ENCODE data around the gene THUMPD1.
A peak's percentile ranks its signal among the peaks of the same experiment; 100 is the strongest.
"Not testable (repeated sequence)": the region's sequence is repeated elsewhere in the genome, so short reads cannot be mapped to it uniquely, and the experiment has no call there.

Gene THUMPD1

DNA sequence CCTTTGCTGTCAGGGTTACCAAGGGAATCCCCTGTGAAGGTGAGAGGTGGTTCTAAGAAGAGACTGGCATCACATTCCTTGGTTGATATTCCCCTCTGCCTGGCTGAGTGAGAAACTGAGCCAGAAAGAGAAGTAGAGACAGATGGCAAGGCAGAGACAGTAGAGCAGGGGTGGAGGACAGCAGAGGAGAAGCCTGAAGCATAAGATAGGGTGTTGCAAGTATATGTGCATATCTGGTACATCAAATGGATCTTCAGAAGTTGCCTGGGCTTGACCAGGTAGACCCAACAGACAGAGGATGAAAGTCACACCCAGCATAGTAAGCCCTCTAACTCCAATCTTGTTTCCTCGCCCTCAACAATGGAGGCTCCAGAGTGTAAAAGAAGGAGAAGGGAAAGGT is 7.9 kb upstream of the THUMPD1 start:
- DNase-seq (ENCODE audit: low spot score) = no peak

- no peak for DNase-seq (ENCODE audit: low spot score)
These were observed 5.6 kb upstream of the THUMPD1 start for GRCh38 chr16:20747030-20747816.

DNA sequence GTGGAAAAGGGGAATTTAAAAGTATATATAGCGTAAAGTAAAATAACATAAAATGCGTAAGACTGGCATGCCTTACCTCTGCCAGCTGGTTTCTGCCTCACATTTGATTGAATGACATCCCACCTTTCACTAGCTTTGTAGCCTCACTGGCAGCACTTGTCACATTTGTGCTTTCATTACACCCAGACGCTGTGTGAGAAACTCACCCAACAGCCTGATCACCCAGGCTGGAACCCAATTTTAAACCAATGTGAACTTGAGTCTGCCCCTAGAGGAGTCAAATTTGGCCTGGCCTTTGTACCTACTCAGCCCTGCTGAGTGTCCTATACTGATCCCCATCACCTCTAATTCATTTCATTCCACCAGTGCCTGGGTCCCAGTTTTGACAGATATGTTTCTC is 4.8 kb upstream of the THUMPD1 start:
- DNase-seq (ENCODE audit: low spot score) = no peak

DNA sequence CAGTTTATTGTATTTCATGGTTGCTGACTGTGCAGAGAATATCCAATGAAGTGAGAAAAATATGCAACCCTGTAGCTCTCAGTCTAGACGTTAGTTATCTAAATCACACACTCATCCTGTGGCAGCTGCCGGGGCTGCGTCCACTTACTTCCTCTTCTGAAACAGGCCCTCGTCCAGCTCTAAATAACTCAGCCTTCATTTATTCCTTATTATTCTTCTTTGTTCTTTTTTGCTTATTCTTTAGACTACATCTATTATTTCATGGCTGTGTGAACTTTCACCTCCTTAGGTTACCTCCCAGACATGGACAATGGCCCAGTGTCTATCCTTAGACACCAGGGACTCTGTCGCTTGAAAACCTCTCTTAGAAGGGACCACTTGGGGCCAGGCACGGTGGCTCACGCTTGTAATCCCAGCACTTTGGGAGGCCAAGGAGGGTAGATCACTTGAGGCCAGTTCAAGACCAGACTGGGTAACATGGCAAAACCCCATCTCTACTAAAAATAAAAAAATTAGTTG is 3.4 kb upstream of the THUMPD1 start:
- no peak for DNase-seq (ENCODE audit: low spot score)

DNA sequence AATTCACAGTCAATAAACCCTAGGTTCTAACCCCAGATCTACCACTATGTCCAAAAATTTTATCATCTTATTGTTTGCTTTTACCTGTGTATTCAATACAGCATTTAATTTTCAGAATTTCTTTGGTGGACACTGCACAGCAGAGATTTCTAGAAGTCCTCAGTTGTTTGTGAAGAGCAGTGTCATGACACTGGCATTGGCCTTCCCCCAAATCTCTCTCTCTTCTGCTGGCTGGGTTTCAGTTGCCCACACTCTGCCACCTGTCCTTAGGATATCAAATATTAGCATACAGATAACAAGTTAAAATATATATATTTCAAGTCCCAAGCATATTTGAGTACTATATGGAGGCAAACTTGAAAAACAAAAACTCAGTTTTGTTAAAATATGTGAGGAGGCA is 2.0 kb upstream of the THUMPD1 start:
- no peak for DNase-seq (ENCODE audit: low spot score)

GRCh38 chr16:20740901-20741521 is 607 bp downstream of the THUMPD1 start:
- peak; percentile 75 for DNase-seq (ENCODE audit: low spot score)

DNA sequence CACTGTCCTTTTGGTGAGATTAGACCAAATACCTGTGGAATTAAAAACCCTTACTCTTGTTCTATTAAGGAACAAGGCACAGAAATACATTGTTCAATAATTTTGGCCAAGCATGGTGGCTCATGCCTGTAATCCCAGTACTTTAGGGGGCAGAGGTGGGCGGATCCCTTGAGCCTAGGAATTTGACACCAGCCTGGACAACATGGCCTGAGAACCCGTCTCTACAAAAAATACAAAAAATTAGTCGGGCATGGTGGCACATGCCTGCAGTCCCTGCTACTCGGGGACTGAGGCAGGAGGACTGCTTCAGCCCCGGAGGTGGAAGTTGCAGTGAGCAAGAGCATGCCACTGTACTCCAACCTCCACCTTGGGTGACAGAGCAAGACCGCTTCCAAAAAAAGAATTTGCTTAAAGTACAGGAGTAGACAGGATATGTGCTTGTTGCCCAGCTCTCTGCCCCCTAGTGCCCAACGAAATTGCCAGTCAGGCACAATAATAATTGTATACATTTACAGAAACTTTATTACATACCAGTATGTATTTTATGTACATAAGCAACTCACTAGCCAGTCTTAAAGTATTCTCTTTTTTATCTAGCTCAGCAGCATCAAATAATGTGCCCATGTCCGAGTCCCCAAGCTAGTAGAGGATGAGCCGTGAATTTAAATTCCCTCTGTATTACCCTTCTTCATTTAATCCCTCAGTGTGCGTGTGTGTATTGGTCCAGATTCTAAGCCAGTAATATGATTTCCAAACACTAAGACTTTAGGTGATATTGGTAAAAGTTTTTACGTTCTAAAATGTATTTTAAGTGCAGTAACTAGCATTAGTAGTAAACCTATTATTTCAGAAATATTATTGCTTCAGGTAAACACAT is 1.4 kb downstream of the THUMPD1 start:
- DNase-seq (ENCODE audit: low spot score) = no peak

- DNase-seq (ENCODE audit: low spot score) = no peak
These were observed 6.1 kb downstream of the THUMPD1 start for GRCh38 chr16:20735490-20735889.

DNA sequence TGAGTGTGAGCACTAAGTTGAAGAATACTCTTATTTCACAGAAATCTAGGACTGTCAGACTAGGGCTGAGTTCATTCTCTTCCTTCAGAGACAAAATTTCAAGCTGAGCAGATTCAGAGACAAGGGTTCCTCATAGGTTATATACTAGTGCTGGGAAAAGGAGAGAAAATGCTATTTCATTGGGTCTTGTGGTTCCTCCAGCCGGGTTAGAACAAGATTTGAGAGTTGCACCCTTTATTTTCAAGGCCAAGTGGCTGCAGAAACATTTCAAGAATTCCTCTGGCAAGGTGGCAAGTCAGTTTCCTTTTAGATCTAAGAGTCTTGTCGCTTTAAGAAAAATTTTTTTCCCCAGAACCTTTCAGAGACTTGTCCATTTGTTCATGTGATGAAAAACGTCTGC is 6.8 kb downstream of the THUMPD1 start:
- DNase-seq (ENCODE audit: low spot score) = no peak

- DNase-seq (ENCODE audit: low spot score) = no peak
These were observed 7.6 kb downstream of the THUMPD1 start for GRCh38 chr16:20734056-20734455.

GRCh38 chr16:20729141-20729540 is 12.5 kb downstream of the THUMPD1 start:
- no peak for DNase-seq (ENCODE audit: low spot score)

DNA sequence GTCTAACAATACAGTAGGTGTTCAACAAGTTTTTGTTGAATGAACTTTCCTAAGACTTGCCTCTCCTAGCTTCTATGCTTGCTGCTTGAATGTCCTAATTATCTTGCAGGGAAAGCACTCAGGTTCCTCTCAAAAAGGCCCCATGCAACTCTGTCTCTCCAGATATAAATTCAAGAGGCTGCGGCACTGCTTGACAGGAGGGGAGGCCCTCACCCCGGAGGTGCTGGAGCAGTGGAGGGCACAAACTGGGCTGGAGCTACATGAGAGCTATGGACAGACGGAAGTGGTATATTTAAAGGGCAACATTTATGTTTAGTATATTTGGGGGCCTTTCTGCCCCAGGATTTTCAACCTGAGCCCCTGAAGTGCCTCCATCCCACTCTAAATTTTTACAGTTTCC is 14.4 kb downstream of the THUMPD1 start:
- DNase-seq (ENCODE audit: low spot score) = no peak

DNA sequence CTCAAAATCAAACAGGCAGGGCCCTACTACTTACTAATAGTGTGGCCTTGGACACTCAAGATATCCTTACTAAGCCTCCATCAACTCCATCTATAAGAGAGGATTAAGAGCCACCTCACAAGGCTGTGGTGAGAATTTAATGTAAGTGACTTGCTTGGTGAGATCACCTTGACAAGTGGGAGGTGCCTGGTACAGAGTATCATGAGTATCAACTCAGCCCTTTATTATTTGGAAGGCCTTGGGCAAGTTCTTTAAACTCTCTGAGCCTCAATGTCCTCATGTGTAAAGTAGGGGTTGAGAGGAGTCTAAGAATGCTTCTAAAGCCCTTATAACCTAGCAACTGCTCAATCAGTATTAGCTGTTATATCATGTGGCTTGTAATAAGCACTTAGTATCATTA is 15.0 kb downstream of the THUMPD1 start:
- no peak for DNase-seq (ENCODE audit: low spot score)

DNA sequence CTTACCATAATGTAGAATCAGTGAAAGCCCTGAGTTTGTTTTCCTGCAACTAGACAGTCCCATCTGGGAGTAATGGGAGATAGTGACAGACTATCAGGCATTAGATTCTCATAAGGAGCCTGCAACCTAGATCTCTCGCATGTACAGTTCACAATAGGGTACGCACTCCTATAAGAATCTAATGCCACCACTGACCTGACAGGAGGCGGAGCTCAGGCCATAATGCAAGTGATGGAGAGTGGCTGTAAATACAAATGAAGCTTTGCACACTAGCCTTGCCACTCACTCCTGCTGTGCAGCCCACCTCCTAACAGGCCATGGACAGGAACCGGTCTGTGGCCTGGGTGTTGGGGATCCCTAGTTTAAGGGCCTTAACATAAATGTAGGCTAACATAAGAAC is 21.4 kb downstream of the THUMPD1 start:
- DNase-seq (ENCODE audit: low spot score) = no peak

- DNase-seq (ENCODE audit: low spot score) = not testable (repeated sequence)
These were observed 23.9 kb downstream of the THUMPD1 start for GRCh38 chr16:20717718-20718117.

- DNase-seq (ENCODE audit: low spot score) = no peak
These were observed 30.2 kb downstream of the THUMPD1 start for GRCh38 chr16:20711277-20711911.

DNA sequence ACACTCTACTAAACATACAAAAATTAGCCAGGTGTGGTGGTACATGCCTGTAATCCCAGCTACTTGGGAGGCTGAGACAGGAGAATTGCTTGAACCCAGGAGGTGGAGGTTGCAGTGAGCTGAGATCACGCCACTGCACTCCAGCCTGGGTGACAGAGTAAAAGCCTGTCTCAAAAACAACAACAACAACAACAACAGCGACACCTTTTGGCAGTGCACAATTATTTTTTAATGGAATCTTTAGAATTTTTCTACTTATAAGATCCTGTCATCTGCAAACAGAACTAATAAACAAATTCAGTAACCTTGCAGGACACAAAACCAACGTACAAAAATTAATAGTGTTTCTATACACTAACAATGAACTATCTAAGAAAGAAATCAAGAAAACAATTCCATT is 33.5 kb downstream of the THUMPD1 start:
- DNase-seq (ENCODE audit: low spot score) = not testable (repeated sequence)

GRCh38 chr16:20707461-20707860 is 34.2 kb downstream of the THUMPD1 start:
- no peak for DNase-seq (ENCODE audit: low spot score)

DNA sequence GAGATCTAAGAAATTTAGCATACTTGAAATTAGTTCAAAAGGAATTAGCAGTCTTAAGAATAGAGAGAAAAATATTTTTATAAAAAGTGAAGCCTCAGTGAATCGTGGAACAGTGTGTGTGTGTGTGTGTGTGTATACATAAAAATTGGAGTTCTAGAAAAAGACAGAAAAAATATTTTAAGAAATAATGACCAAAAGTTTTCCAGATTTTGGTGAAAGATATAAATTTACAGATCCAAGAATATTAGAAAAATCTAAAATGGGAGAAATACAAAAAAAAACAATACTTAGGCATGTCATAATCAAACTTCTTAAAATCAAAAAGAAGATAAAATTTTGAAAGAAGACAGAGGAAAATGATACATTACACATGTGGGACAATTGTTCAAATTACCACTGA is 35.6 kb downstream of the THUMPD1 start:
- DNase-seq (ENCODE audit: low spot score) = not testable (repeated sequence)

- DNase-seq (ENCODE audit: low spot score) = no peak
These were observed 37.3 kb downstream of the THUMPD1 start for GRCh38 chr16:20704281-20704680.

DNA sequence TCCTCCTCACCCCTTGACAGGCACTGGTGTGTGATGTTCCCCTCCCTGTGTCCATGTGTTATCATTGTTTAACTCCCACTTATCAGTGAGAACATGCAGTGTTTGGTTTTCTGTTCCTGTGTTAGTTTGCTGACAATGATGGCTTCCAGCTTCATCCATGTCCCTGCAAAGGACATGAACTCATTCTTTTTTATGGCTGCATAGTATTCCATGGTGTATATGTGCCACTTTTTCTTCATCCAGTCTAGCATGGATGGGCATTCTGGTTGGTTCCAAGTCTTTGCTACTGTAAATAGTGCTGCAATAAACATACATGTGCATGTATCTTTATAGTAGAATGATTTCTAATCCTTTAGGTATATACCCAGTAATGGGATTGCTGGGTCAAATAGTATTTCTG is 39.9 kb downstream of the THUMPD1 start:
- not testable (repeated sequence) for DNase-seq (ENCODE audit: low spot score)

DNA sequence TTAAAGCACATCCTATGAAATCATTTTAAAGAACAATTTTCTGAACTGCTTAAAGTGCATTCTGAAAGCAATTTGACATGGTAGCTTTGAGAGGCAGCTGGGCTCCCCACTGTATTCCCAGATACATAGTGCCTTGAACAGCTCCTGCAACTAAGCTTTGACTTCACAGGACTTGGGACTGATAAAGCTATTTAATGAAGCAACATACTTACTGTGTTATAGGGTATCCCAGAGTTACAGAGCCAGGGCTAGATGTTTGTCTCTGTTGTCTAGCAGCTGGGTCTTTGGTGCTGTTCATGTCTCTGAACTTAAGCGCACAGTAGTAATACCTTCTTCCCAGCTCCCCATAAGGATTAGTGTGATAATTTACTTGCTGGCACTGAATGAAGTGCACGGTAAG is 45.0 kb downstream of the THUMPD1 start:
- DNase-seq (ENCODE audit: low spot score) = no peak
